Esophagus squamous epithelium (tissue), 5 donors: ENCODE measurements around the gene PRSS27. TPM values are rescaled to one million over a fixed set of nuclear protein-coding genes. Genes with fewer than 3 reads are reported as not detected.

ENCODE experiments used
- DNase-seq: peaks from one replicate; lab custom pipeline; 2025; lab: John Stamatoyannopoulos, UW
- H3K27ac ChIP-seq, 4 donors: fragments of 200-600 bp; sonication (generic); one replicate each; pipeline ENCODE4 v1.5.1; 2016 to 2019; ENCODE audit warnings: mild to moderate bottlenecking in 1 of 4
- H3K27me3 ChIP-seq, 4 donors: fragments of 200-600 bp; sonication (generic); 1 replicate in 3 of 4; 2 replicates in 1 of 4; pipeline versions ENCODE4 v1.5.1 to v1.6.0; 2017 to 2021; ENCODE audit warnings: antibody characterized with exemption in 1 of 4
- H3K36me3 ChIP-seq, 3 donors: fragments of 200-600 bp; sonication (generic); one replicate each; pipeline ENCODE4 v1.5.1; 2016 to 2019
- H3K4me1 ChIP-seq, 3 donors: fragments of 200-600 bp; sonication (generic); one replicate each; pipeline ENCODE4 v1.5.1; 2017 to 2019
- H3K4me3 ChIP-seq, 4 donors: fragments of 200-600 bp; sonication (generic); 1 replicate in 3 of 4; 2 replicates in 1 of 4; pipeline ENCODE4 v1.5.1; 2016 to 2019; ENCODE audit warnings: mild to moderate bottlenecking in 2 of 4, moderate library complexity in 1 of 4
- H3K9me3 ChIP-seq, 3 donors: fragments of 200-600 bp; sonication (generic); one replicate each; pipeline ENCODE4 v1.5.1; 2016 to 2019
- POLR2A ChIP-seq, 4 donors: fragments of 450-650 bp; IDR thresholded peaks; one replicate each; pipeline ENCODE4 v1.6.1; 2017; ENCODE audit warnings: antibody characterized with exemption in 4 of 4, mild to moderate bottlenecking in 4 of 4, moderate library complexity in 3 of 4
- WGBS, 2 donors: methylation state at CpG; one replicate each; pipeline ENCODE4 v1.1.5; 2018; 5-methylcytosine and 5-hydroxymethylcytosine counted together
- intact Hi-C: fragments of 100-400 bp; cut with DNase I; formaldehyde crosslinking; loops from one replicate; pipeline ENCODE4 v1.15.0; 2022
- total RNA-seq, 4 donors: library from RNA; depleted of rRNA; stranded (reverse); fragments of >200 nt; gene quantifications; one replicate each; pipeline ENCODE4 v1.1.0, GENCODE V29; 2016
- TF ChIP-seq, protein P1 (sequence below), 6 experiments: fragments of 450-650 bp in 4 of 6; fragments of 200-600 bp in 2 of 6; sonication (generic) in 2 of 6; IDR thresholded peaks; one replicate each; pipeline ENCODE4 v1.5.1; 2016 to 2019; ENCODE audit warnings: antibody characterized with exemption in 6 of 6, mild to moderate bottlenecking in 4 of 6, moderate library complexity in 4 of 6
- donor health status: DM: yes; HTN: yes; CAD: no.

The PRSS27 gene
- total RNA-seq, 4 donors from 2014 or later: 188 to 463 (median 228) TPM

DNA sequence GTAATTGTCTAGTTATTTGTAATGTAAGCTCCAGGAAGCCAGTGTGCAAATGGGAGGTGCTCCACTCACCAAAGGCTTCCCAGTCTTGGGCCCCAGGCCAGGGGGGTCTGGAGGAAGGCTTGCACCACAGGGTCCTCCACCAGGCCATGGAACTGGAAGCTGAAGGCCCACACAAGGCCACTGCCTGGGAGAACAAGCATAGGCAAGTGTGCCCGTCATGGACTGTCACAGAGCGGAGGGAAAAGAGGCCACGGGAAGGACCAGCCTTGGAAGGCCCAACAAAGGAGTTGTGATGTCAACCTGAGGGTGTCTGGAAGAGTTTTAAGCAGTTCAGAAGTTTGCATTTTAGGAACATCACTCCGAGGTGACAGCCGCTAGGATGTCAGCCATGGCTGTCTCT is 29.5 kb upstream of the PRSS27 start:
- no peak for TF ChIP-seq POLR2A (IDR thresholded peaks at IDR 0.05)
- TF ChIP-seq, protein P1, sequence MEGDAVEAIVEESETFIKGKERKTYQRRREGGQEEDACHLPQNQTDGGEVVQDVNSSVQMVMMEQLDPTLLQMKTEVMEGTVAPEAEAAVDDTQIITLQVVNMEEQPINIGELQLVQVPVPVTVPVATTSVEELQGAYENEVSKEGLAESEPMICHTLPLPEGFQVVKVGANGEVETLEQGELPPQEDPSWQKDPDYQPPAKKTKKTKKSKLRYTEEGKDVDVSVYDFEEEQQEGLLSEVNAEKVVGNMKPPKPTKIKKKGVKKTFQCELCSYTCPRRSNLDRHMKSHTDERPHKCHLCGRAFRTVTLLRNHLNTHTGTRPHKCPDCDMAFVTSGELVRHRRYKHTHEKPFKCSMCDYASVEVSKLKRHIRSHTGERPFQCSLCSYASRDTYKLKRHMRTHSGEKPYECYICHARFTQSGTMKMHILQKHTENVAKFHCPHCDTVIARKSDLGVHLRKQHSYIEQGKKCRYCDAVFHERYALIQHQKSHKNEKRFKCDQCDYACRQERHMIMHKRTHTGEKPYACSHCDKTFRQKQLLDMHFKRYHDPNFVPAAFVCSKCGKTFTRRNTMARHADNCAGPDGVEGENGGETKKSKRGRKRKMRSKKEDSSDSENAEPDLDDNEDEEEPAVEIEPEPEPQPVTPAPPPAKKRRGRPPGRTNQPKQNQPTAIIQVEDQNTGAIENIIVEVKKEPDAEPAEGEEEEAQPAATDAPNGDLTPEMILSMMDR (IDR thresholded peaks at IDR 0.05): no peak
- Histone ChIP-seq H3K4me3 (no peak overlapping the region), H3K27ac (no peak overlapping the region), H3K9me3 (no peaks in the 10 kb centered on the region), H3K36me3 (peaks cover 0 to 10% (median 0%) of the 10 kb centered on the region in 3 donors), H3K4me1 (peaks cover 10 to 23% (median 11%) of the 10 kb centered on the region in 3 donors), H3K27me3 (no peaks in the 10 kb centered on the region)
- WGBS, 2 donors: 94 to 100% methylated on average over 2 to 5 of the region's 5 CpGs
- intact Hi-C loops: no loop called here
- no peak for DNase-seq

DNA sequence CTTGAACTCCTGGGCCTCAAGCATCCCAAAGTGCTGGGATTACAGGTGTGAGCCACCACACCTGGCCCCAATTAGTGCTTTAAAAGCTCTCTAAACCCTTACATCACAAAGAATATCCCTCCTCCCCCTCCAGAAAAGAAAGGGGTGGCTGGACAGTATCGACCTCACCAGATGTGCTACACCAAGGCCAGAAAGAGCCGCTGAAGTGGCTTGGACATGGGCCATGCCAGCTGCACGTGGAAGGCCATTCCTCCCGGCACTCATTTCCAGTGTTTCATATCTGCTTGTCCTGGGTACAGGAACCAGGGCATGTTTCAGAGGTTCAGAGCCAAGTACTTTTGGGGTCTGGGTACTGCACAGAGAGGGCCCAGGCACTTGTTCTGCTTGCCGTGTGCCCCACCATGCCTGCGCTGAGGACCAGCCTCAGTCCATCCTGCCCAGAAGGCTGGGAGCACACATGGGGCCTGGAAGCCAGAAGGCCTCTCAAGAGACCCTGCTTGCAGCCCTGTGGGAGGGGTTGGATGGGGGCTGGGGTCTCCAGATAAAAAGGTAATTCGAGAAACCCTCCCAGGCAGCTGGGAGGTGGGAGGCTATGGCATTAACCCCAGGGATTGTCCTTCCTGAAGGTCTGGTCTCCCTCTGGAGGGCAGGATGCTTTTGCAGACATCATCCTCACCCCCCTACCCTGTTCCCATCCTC is 28.9 kb upstream of the PRSS27 start:
- no peaks in the 10 kb centered on the region for H3K27me3 ChIP-seq
- peaks cover 9 to 18% (median 10%) of the 10 kb centered on the region in 3 donors for H3K4me1 ChIP-seq
- 67% methylated on average over 4 of the region's 7 CpGs; no CpG with 5 or more reads in 1 of the 2 donors for WGBS, 2 donors
- no peak overlapping the region for H3K4me3 ChIP-seq
- intact Hi-C loops: no loop called here
- TF ChIP-seq, protein P1 (IDR thresholded peaks at IDR 0.05): no peak
- no peak for TF ChIP-seq POLR2A (IDR thresholded peaks at IDR 0.05)
- no peak for DNase-seq
- H3K36me3 ChIP-seq: peaks cover 0 to 10% (median 0%) of the 10 kb centered on the region in 3 donors
- no peaks in the 10 kb centered on the region for H3K9me3 ChIP-seq
- H3K27ac ChIP-seq: no peak overlapping the region

DNA sequence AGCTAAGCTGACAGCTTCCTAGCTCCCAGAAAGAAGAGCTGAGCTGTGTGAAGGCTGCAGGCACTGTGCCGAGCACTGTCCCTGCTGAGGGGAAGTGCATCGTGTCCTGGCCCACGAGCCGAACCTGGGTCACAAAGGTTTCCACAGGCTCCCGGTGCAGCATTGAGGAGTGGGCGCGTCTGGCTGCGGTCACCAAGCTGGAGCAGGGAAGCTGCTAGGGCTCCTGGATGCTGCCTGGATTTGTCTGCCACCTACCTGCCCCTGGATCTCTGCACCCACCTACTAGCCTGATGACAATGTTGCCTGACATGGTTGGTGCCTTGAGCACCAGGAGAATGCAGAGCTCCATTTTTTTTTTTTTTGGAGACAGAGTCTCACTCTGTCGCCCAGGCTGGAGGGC is 25.9 kb upstream of the PRSS27 start:
- 78 to 100% methylated on average over 2 to 8 of the region's 9 CpGs for WGBS, 2 donors
- H3K36me3 ChIP-seq: peaks cover 0 to 10% (median 0%) of the 10 kb centered on the region in 3 donors
- H3K27me3 ChIP-seq: no peaks in the 10 kb centered on the region
- H3K4me1 ChIP-seq: peaks cover 0 to 3% (median 0%) of the 10 kb centered on the region in 3 donors
- no peak overlapping the region for H3K4me3 ChIP-seq
- H3K27ac ChIP-seq: no peak overlapping the region
- H3K9me3 ChIP-seq: no peaks in the 10 kb centered on the region
- DNase-seq: no peak
- TF ChIP-seq, protein P1 (IDR thresholded peaks at IDR 0.05): no peak
- no peak for TF ChIP-seq POLR2A (IDR thresholded peaks at IDR 0.05)
- intact Hi-C loops: no loop called here

DNA sequence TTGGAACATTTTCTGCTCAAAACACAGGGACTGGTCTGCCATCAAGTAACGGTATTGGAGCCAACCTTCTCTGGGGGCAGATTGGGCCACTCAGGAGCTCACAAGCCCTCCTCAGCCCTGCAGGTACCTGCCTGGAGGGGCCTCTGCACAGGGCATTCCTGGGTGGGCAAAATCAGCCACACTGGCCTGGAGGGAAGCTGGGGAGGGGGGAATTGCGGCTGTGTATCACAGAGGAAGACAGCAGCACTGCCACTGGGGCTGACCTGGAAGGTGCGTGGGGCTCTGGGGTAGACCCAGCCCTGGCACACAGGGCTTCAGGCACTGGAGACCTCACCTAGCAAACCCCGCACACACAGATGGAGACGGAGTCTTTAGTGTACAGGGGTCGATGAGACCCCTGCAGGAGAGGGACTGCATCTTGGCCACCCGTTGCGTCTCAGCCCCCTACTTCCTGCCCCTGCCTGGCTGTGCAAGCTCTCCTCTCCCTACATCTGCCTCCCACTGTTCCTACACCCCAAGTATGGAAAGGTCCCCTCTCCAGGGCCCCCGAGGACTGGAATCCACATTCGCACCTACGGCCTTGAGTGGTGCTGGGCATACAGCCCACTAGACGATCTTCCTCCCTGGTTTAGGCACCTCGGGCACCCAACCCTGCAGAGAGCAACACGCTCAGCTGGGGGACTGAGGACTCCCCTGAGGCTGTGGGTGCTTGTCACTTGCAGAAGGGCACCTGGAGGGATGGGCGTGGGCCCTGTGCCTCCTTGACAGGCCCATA is 25.3 kb upstream of the PRSS27 start:
- H3K9me3 ChIP-seq: no peaks in the 10 kb centered on the region
- peaks cover 0 to under 1% (median 0%) of the 10 kb centered on the region in 3 donors for H3K4me1 ChIP-seq
- 60 to 88% methylated on average over 2 to 3 of the region's 15 CpGs for WGBS, 2 donors
- no peak overlapping the region for H3K4me3 ChIP-seq
- intact Hi-C loops: no loop called here
- H3K27me3 ChIP-seq: peaks cover 0 to 1% (median 0%) of the 10 kb centered on the region in 4 donors
- H3K36me3 ChIP-seq: peaks cover 0 to 10% (median 0%) of the 10 kb centered on the region in 3 donors
- TF ChIP-seq, protein P1 (IDR thresholded peaks at IDR 0.05): no peak
- no peak for TF ChIP-seq POLR2A (IDR thresholded peaks at IDR 0.05)
- no peak overlapping the region for H3K27ac ChIP-seq
- no peak for DNase-seq

DNA sequence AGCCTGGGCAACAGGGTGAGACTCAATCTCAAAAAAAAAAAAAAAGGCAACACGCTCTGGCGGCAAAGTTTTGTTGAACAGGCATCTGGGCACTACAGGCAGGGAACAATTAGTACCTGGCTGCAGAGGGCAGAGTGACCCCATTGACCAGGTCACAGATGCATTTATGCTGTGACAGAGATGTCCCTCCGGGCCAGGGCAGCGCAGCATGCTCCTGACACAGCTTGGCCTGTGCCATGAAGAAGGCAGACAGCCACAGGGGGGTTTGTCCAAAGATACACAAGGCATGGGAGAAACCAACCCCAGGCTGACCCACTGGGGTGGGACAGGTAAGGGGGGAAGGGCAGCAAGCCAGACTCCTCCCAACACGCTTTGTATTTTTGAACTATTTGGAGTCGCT is 24.7 kb upstream of the PRSS27 start:
- Histone ChIP-seq H3K4me1 (peaks cover 0 to 6% (median 0%) of the 10 kb centered on the region in 3 donors), H3K27me3 (peaks cover 0 to 7% (median 0%) of the 10 kb centered on the region in 4 donors), H3K27ac (no peak overlapping the region), H3K36me3 (peaks cover 0 to 8% (median 0%) of the 10 kb centered on the region in 3 donors), H3K9me3 (no peaks in the 10 kb centered on the region), H3K4me3 (no peak overlapping the region)
- no peak for DNase-seq
- intact Hi-C loops: no loop called here
- WGBS, 2 donors: 82 to 88% methylated on average over 4 to 6 of the region's 6 CpGs
- TF ChIP-seq, protein P1 (IDR thresholded peaks at IDR 0.05): no peak
- no peak for TF ChIP-seq POLR2A (IDR thresholded peaks at IDR 0.05)
